MM.1S (cell line): ENCODE measurements around the gene CYTH1.

ENCODE experiments used
- EZH2 ChIP-seq: fragments of 300-600 bp; sonication (generic); optimal IDR thresholded peaks from 2 replicates; pipeline ENCODE3; 2017; ENCODE audit warnings: low read depth, mild to moderate bottlenecking, antibody characterized with exemption, low read length, mixed read lengths
- EZH2phosphoT487 ChIP-seq: fragments of 300-600 bp; sonication (generic); IDR thresholded peaks from 2 replicates; pipeline ENCODE4 v1.6.1; 2018; ENCODE audit warnings: antibody characterized with exemption, low read length
- TF ChIP-seq, protein P1 (sequence below): fragments of 300-600 bp; sonication (generic); IDR thresholded peaks from 2 replicates; pipeline ENCODE4 v1.5.1; 2016; ENCODE audit warnings: antibody characterized with exemption, low read length, mixed read lengths

- TF ChIP-seq, protein P1, sequence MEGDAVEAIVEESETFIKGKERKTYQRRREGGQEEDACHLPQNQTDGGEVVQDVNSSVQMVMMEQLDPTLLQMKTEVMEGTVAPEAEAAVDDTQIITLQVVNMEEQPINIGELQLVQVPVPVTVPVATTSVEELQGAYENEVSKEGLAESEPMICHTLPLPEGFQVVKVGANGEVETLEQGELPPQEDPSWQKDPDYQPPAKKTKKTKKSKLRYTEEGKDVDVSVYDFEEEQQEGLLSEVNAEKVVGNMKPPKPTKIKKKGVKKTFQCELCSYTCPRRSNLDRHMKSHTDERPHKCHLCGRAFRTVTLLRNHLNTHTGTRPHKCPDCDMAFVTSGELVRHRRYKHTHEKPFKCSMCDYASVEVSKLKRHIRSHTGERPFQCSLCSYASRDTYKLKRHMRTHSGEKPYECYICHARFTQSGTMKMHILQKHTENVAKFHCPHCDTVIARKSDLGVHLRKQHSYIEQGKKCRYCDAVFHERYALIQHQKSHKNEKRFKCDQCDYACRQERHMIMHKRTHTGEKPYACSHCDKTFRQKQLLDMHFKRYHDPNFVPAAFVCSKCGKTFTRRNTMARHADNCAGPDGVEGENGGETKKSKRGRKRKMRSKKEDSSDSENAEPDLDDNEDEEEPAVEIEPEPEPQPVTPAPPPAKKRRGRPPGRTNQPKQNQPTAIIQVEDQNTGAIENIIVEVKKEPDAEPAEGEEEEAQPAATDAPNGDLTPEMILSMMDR, result no peak
- no peak for TF ChIP-seq EZH2
- TF ChIP-seq EZH2phosphoT487, result no peak
Measured at GRCh38 chr17:78718575-78719208, 63.4 kb downstream of the CYTH1 start.
